Astrocyte (in vitro differentiated cells and primary cell): ENCODE results near the gene ETHE1. TPM values are rescaled to one million over a fixed set of nuclear protein-coding genes. Genes with fewer than 3 reads are reported as not detected.

Experiments used
- DNase-seq: peaks from one replicate; pipeline ENCODE4 v3.0.0-alpha.2; 2010; ENCODE audit warnings: low read depth
- FAIRE-seq: peaks from 2 replicates; lab custom pipeline; 2011; peaks lifted over from hg19 to GRCh38; lab: Jason Lieb, UNC
- H2AFZ ChIP-seq: 2 replicates; pipeline ENCODE4 v1.6.0; 2012; ENCODE audit warnings: low read depth, low read length, inconsistent platforms
- H3K27ac ChIP-seq: 2 replicates; pipeline ENCODE4 v1.5.1; 2011; ENCODE audit warnings: low read depth, low read length, inconsistent platforms
- H3K27me3 ChIP-seq: 2 replicates; pipeline ENCODE4 v1.6.0; 2011; ENCODE audit warnings: low read length, inconsistent platforms; ENCODE audit not compliant: insufficient read depth
- H3K36me3 ChIP-seq: 2 replicates; pipeline ENCODE4 v1.5.1; 2011; ENCODE audit warnings: low read length, inconsistent platforms; ENCODE audit not compliant: insufficient read depth
- H3K4me1 ChIP-seq: 2 replicates; pipeline ENCODE4 v1.5.1; 2011; ENCODE audit warnings: low read length, inconsistent platforms; ENCODE audit not compliant: insufficient read depth
- H3K4me2 ChIP-seq: 2 replicates; pipeline ENCODE4 v1.6.0; 2012; ENCODE audit warnings: low read length, inconsistent platforms
- H3K4me3 ChIP-seq: 2 replicates; pipeline ENCODE4 v1.5.1; 2011; ENCODE audit warnings: low read depth, mild to moderate bottlenecking, low read length, inconsistent platforms; ENCODE audit not compliant: insufficient read depth
- H3K79me2 ChIP-seq: 2 replicates; pipeline ENCODE4 v1.6.0; 2012; ENCODE audit warnings: mild to moderate bottlenecking, low read length, inconsistent platforms; ENCODE audit not compliant: insufficient read depth
- H3K9ac ChIP-seq: 2 replicates; pipeline ENCODE4 v1.6.0; 2012; ENCODE audit warnings: mild to moderate bottlenecking, low read length, inconsistent platforms
- H3K9me3 ChIP-seq: 2 replicates; pipeline ENCODE4 v1.5.1; 2012; ENCODE audit warnings: low read depth, mild to moderate bottlenecking, low read length, inconsistent platforms; ENCODE audit not compliant: insufficient read depth
- H4K20me1 ChIP-seq: 2 replicates; pipeline ENCODE4 v1.6.0; 2012; ENCODE audit warnings: low read length, inconsistent platforms; ENCODE audit not compliant: insufficient read depth
- H3K27ac Mint-ChIP-seq: one replicate; pipeline ENCODE4 v1.8.0; 2021; ENCODE audit warnings: mild to moderate bottlenecking, mixed read lengths; ENCODE audit not compliant: unreplicated experiment
- H3K27me3 Mint-ChIP-seq: one replicate; pipeline ENCODE4 v1.8.0; 2021; ENCODE audit warnings: low read depth, mixed read lengths; ENCODE audit not compliant: unreplicated experiment
- H3K36me3 Mint-ChIP-seq: one replicate; pipeline ENCODE4 v1.8.0; 2021; ENCODE audit warnings: low read depth, mixed read lengths; ENCODE audit not compliant: unreplicated experiment
- H3K4me1 Mint-ChIP-seq: one replicate; pipeline ENCODE4 v1.8.0; 2021; ENCODE audit warnings: low read depth, mixed read lengths; ENCODE audit not compliant: unreplicated experiment
- H3K4me3 Mint-ChIP-seq: one replicate; pipeline ENCODE4 v1.8.0; 2021; ENCODE audit warnings: mild to moderate bottlenecking, moderate library complexity, mixed read lengths; ENCODE audit not compliant: unreplicated experiment
- H3K9me3 Mint-ChIP-seq: one replicate; pipeline ENCODE4 v1.8.0; 2021; ENCODE audit warnings: mild to moderate bottlenecking, mixed read lengths; ENCODE audit not compliant: unreplicated experiment
- EZH2 ChIP-seq: IDR thresholded peaks from 2 replicates; pipeline ENCODE4 v1.6.1; 2012; ENCODE audit warnings: mild to moderate bottlenecking, low read length, inconsistent platforms; ENCODE audit not compliant: insufficient read depth
- total RNA-seq: library from RNA; stranded (reverse); gene quantifications from 2 replicates; pipeline ENCODE4 v1.2.1, GENCODE V29; 2021
- TF ChIP-seq, protein P1 (sequence below): IDR thresholded peaks from 2 replicates; pipeline ENCODE4 v1.5.1; 2011; ENCODE audit warnings: low read depth, mild to moderate bottlenecking, inconsistent platforms, low read length, moderate library complexity; ENCODE audit not compliant: insufficient read depth

ETHE1 gene
- total RNA-seq, 1 donor from 2014 or later, result 50.7 TPM

DNA sequence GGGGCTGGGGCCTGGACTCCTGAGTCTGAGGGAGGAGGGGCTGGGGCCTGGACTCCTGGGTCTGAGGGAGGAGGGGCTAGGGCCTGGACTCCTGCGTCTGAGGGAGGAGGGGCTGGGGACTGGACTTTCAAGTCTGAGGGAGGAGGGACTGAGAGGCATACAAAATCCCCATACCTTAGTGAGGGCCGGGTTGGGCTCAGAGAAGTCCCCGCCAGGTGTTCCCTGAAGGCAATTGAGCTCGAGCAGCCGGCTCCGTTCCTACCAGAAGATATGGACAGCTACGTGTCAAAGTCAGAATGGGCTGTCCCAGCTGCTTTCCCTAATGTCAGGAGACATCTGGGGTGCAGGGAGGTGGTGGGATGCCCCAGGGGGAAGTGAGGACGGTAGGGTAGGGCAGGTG is 31.9 kb downstream of the ETHE1 start:
- H3K4me1 ChIP-seq, result no peaks in the 10 kb centered on the region
- no peaks in the 10 kb centered on the region for H3K9me3 ChIP-seq
- DNase-seq (no peak), FAIRE-seq (no peak)
- no peak overlapping the region for H3K4me3 ChIP-seq
- no peak overlapping the region for H3K9ac ChIP-seq
- H3K4me2 ChIP-seq, result no peak overlapping the region
- no peaks in the 10 kb centered on the region for H3K9me3 Mint-ChIP-seq
- H3K36me3 ChIP-seq, result no peaks in the 10 kb centered on the region
- H4K20me1 ChIP-seq, result no peaks in the 10 kb centered on the region
- no peak overlapping the region for H2AFZ ChIP-seq
- no peaks in the 10 kb centered on the region for H3K4me1 Mint-ChIP-seq
- H3K79me2 ChIP-seq, result no peaks in the 10 kb centered on the region
- H3K27me3 ChIP-seq, result no peaks in the 10 kb centered on the region
- no peak overlapping the region for H3K4me3 Mint-ChIP-seq
- peaks cover 12% of the 10 kb centered on the region for H3K36me3 Mint-ChIP-seq
- H3K27ac Mint-ChIP-seq, result no peak overlapping the region
- H3K27me3 Mint-ChIP-seq, result peaks cover 1% of the 10 kb centered on the region
- TF ChIP-seq, protein P1, sequence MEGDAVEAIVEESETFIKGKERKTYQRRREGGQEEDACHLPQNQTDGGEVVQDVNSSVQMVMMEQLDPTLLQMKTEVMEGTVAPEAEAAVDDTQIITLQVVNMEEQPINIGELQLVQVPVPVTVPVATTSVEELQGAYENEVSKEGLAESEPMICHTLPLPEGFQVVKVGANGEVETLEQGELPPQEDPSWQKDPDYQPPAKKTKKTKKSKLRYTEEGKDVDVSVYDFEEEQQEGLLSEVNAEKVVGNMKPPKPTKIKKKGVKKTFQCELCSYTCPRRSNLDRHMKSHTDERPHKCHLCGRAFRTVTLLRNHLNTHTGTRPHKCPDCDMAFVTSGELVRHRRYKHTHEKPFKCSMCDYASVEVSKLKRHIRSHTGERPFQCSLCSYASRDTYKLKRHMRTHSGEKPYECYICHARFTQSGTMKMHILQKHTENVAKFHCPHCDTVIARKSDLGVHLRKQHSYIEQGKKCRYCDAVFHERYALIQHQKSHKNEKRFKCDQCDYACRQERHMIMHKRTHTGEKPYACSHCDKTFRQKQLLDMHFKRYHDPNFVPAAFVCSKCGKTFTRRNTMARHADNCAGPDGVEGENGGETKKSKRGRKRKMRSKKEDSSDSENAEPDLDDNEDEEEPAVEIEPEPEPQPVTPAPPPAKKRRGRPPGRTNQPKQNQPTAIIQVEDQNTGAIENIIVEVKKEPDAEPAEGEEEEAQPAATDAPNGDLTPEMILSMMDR, result no peak
- no peak for TF ChIP-seq EZH2
- no peak overlapping the region for H3K27ac ChIP-seq

DNA sequence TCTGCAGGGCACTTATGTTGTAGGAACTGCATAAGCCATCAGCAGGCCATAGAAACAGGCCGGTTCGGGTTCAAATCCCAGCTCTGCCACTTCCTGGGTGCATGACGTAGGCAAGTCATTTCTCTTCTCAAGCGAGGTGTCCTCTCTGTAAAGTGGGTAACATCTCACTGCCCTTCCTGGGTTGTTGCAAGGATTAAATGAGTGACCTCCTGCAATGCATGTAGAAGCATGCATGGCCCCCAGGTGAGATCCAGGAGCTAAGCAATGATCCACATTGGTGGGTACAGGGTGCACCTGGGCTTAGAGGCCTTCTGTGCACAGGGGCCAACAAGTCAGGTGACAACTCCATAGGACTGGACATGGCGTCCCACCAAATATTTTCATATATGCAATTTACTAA is 36.2 kb downstream of the ETHE1 start:
- FAIRE-seq, result no peak
- H3K27ac ChIP-seq, result no peak overlapping the region
- no peaks in the 10 kb centered on the region for H3K4me1 ChIP-seq
- no peak overlapping the region for H3K27ac Mint-ChIP-seq
- H3K9ac ChIP-seq, result no peak overlapping the region
- no peaks in the 10 kb centered on the region for H3K27me3 ChIP-seq
- H3K4me1 Mint-ChIP-seq, result no peaks in the 10 kb centered on the region
- no peaks in the 10 kb centered on the region for H4K20me1 ChIP-seq
- H3K27me3 Mint-ChIP-seq, result no peaks in the 10 kb centered on the region
- no peaks in the 10 kb centered on the region for H3K9me3 ChIP-seq
- H3K36me3 Mint-ChIP-seq, result peaks cover 8% of the 10 kb centered on the region
- H3K79me2 ChIP-seq, result no peaks in the 10 kb centered on the region
- no peak overlapping the region for H2AFZ ChIP-seq
- H3K4me3 ChIP-seq, result no peak overlapping the region
- no peaks in the 10 kb centered on the region for H3K36me3 ChIP-seq
- H3K9me3 Mint-ChIP-seq, result no peaks in the 10 kb centered on the region
- no peak overlapping the region for H3K4me3 Mint-ChIP-seq
- no peak overlapping the region for H3K4me2 ChIP-seq
- TF ChIP-seq, protein P1, result no peak
- TF ChIP-seq EZH2, result no peak
- no peak for DNase-seq

DNA sequence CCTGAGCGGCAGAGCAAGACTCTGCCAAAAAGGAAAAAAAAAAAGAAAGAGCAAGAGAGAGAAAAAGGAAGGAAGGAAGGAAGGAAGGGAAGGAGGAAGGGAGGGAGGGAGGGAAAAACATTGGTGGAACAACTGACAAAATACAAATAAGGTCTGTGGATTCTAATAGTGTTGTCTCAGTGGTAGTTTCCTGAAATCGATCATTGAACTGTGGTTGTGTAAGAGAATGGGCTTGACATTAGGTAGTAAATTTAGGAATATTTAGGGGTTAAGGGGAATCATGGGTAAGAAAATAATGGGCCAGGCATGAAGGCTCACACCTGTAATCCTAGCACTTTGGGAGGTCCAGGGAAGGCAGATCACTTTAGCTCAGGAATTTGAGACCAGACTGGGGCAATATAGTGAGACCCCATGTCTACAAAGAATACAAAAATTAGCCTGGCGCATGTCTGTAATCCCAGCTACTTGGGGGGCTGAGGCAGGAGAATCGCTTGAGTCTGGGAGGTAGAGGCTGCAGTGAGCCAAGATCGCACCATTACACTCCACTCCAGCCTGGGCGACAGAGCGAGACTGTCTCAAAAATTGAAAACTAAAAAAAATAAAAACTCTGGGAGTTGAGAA is 36.9 kb downstream of the ETHE1 start:
- Mint-ChIP-seq H3K4me3 (no peak overlapping the region), H3K27ac (no peak overlapping the region), H3K27me3 (no peaks in the 10 kb centered on the region), H3K9me3 (no peaks in the 10 kb centered on the region), H3K4me1 (no peaks in the 10 kb centered on the region), H3K36me3 (peaks cover 8% of the 10 kb centered on the region)
- no peaks in the 10 kb centered on the region for H3K36me3 ChIP-seq
- no peaks in the 10 kb centered on the region for H3K79me2 ChIP-seq
- FAIRE-seq (no peak), DNase-seq (no peak)
- no peaks in the 10 kb centered on the region for H3K27me3 ChIP-seq
- H3K4me1 ChIP-seq, result no peaks in the 10 kb centered on the region
- no peak overlapping the region for H3K27ac ChIP-seq
- H4K20me1 ChIP-seq, result no peaks in the 10 kb centered on the region
- no peak overlapping the region for H3K4me3 ChIP-seq
- no peak overlapping the region for H3K9ac ChIP-seq
- no peak overlapping the region for H3K4me2 ChIP-seq
- TF ChIP-seq, protein P1, result no peak
- no peak for TF ChIP-seq EZH2
- no peaks in the 10 kb centered on the region for H3K9me3 ChIP-seq
- H2AFZ ChIP-seq, result no peak overlapping the region
